SK-N-MC (cell line): ENCODE measurements around the gene PTPRC.
"Not testable (repeated sequence)": the region's sequence is repeated elsewhere in the genome, so short reads cannot be mapped to it uniquely, and the experiment has no call there.

Source experiments
- DNase-seq: peaks from one replicate; pipeline ENCODE4 v3.0.0-alpha.2; 2011; ENCODE audit warnings: low read depth, low spot score
- H3K27ac ChIP-seq: fragments of 200-600 bp; sonication (generic); 2 replicates; pipeline ENCODE4 v1.5.1; 2016; ENCODE audit warnings: mixed run types
- H3K36me3 ChIP-seq: fragments of 200-600 bp; sonication (generic); 2 replicates; pipeline ENCODE4 v1.6.1; 2017; ENCODE audit warnings: antibody characterized with exemption, low read length, mixed read lengths; ENCODE audit not compliant: insufficient read depth
- H3K4me3 ChIP-seq: fragments of 200-600 bp; sonication (generic); 2 replicates; pipeline ENCODE4 v1.5.1; 2016
- H3K9ac ChIP-seq: fragments of 200-600 bp; sonication (generic); 2 replicates; pipeline ENCODE4 v1.8.0; 2017; ENCODE audit warnings: mixed run types, mixed read lengths; ENCODE audit not compliant: insufficient read length
- H3K9me3 ChIP-seq: fragments of 200-600 bp; sonication (generic); 2 replicates; pipeline ENCODE4 v1.6.1; 2017; ENCODE audit warnings: low read depth, mild to moderate bottlenecking, antibody characterized with exemption, low read length, moderate library complexity, mixed read lengths
- EZH2 ChIP-seq: fragments of 200-600 bp; sonication (generic); IDR thresholded peaks from one replicate; pipeline ENCODE4 v1.6.1; 2017; ENCODE audit warnings: antibody characterized with exemption
- FOXP2 ChIP-seq: optimal IDR thresholded peaks from 2 replicates; pipeline ENCODE3; 2011; ENCODE audit warnings: mild to moderate bottlenecking, moderate library complexity; ENCODE audit not compliant: insufficient read depth; ENCODE audit errors: extremely low read length, control extremely low read depth
- POLR2AphosphoS5 ChIP-seq: IDR thresholded peaks from 2 replicates; pipeline ENCODE4 v1.6.1; 2012; ENCODE audit warnings: mild to moderate bottlenecking, low read depth, low read length, borderline replicate concordance

PTPRC gene

GRCh38 chr1:198638894-198639635 lies at the start of gene PTPRC:
Gene PTPRC (plus strand): TSS chr1:198639040. CDS start chr1:198639269, 229 bp downstream.
- Histone ChIP-seq H3K27ac (no peak within 1 kb of the TSS), H3K4me3 (no peak within 1 kb of the TSS), H3K36me3 (no peaks in the 10 kb centered on the region), H3K9me3 (no peaks in the 10 kb centered on the region), H3K9ac (no peak within 1 kb of the TSS)
- DNase-seq, result no peak
- TF ChIP-seq EZH2, result no peak
- no peak for TF ChIP-seq POLR2AphosphoS5
- TF ChIP-seq FOXP2, result no peak

- DNase-seq, result no peak
- Histone ChIP-seq H3K9ac (no peak overlapping the region), H3K27ac (no peak overlapping the region), H3K36me3 (no peaks in the 10 kb centered on the region), H3K4me3 (no peak overlapping the region), H3K9me3 (peaks cover 13% of the 10 kb centered on the region; the same call in 1 of the 2 replicates)
- no peak for TF ChIP-seq POLR2AphosphoS5
- no peak for TF ChIP-seq EZH2
- no peak for TF ChIP-seq FOXP2
Observed at GRCh38 chr1:198590454-198590853, 48.4 kb upstream of the PTPRC start.

GRCh38 chr1:198595765-198596164 lies 43.1 kb upstream of the PTPRC start:
- no peak for DNase-seq
- TF ChIP-seq EZH2, result no peak
- no peak for TF ChIP-seq POLR2AphosphoS5
- no peak for TF ChIP-seq FOXP2
- Histone ChIP-seq H3K9ac (no peak overlapping the region), H3K36me3 (no peaks in the 10 kb centered on the region), H3K27ac (no peak overlapping the region), H3K9me3 (no peaks in the 10 kb centered on the region), H3K4me3 (no peak overlapping the region)

GRCh38 chr1:198597690-198598430 lies 41.0 kb upstream of the PTPRC start:
- H3K9ac ChIP-seq, result no peak overlapping the region
- TF ChIP-seq POLR2AphosphoS5, result no peak
- TF ChIP-seq FOXP2, result no peak
- no peak for TF ChIP-seq EZH2
- H3K36me3 ChIP-seq, result no peaks in the 10 kb centered on the region
- H3K9me3 ChIP-seq, result no peaks in the 10 kb centered on the region
- DNase-seq, result no peak
- H3K4me3 ChIP-seq, result no peak overlapping the region
- H3K27ac ChIP-seq, result no peak overlapping the region

GRCh38 chr1:198598796-198599321 lies 40.0 kb upstream of the PTPRC start:
- TF ChIP-seq EZH2 (no peak), FOXP2 (no peak), POLR2AphosphoS5 (no peak)
- DNase-seq, result no peak
- H3K27ac ChIP-seq, result no peak overlapping the region

GRCh38 chr1:198599749-198600148 lies 39.1 kb upstream of the PTPRC start:
- Histone ChIP-seq H3K4me3 (no peak overlapping the region), H3K27ac (no peak overlapping the region), H3K9ac (no peak overlapping the region), H3K36me3 (no peaks in the 10 kb centered on the region), H3K9me3 (no peaks in the 10 kb centered on the region)
- DNase-seq, result no peak
- TF ChIP-seq POLR2AphosphoS5, result no peak
- no peak for TF ChIP-seq FOXP2
- no peak for TF ChIP-seq EZH2

More at GRCh38 chr1:198598796-198599321, 40.0 kb upstream of the PTPRC start:
- Histone ChIP-seq H3K9ac (no peak overlapping the region), H3K4me3 (no peak overlapping the region), H3K36me3 (no peaks in the 10 kb centered on the region), H3K9me3 (no peaks in the 10 kb centered on the region)

- no peak for TF ChIP-seq POLR2AphosphoS5
- TF ChIP-seq EZH2, result no peak
- no peak for TF ChIP-seq FOXP2
- Histone ChIP-seq H3K9me3 (no peaks in the 10 kb centered on the region), H3K27ac (no peak overlapping the region)
Observed at GRCh38 chr1:198600906-198601305, 37.9 kb upstream of the PTPRC start.

GRCh38 chr1:198601310-198601709 lies 37.5 kb upstream of the PTPRC start:
- not testable (repeated sequence) for H3K9me3 ChIP-seq, DNase-seq, H3K9ac ChIP-seq, H3K27ac ChIP-seq, H3K36me3 ChIP-seq, H3K4me3 ChIP-seq

More at GRCh38 chr1:198600906-198601305, 37.9 kb upstream of the PTPRC start:
- DNase-seq, result no peak
- Histone ChIP-seq H3K36me3 (no peaks in the 10 kb centered on the region), H3K9ac (no peak overlapping the region), H3K4me3 (no peak overlapping the region)
